Measurements from ENCODE around the gene PIAS1.

Gene PIAS1

GRCh38 chr15:68230157-68231100 is 176.3 kb downstream of the PIAS1 start:
- TF ChIP-seq, protein P1, sequence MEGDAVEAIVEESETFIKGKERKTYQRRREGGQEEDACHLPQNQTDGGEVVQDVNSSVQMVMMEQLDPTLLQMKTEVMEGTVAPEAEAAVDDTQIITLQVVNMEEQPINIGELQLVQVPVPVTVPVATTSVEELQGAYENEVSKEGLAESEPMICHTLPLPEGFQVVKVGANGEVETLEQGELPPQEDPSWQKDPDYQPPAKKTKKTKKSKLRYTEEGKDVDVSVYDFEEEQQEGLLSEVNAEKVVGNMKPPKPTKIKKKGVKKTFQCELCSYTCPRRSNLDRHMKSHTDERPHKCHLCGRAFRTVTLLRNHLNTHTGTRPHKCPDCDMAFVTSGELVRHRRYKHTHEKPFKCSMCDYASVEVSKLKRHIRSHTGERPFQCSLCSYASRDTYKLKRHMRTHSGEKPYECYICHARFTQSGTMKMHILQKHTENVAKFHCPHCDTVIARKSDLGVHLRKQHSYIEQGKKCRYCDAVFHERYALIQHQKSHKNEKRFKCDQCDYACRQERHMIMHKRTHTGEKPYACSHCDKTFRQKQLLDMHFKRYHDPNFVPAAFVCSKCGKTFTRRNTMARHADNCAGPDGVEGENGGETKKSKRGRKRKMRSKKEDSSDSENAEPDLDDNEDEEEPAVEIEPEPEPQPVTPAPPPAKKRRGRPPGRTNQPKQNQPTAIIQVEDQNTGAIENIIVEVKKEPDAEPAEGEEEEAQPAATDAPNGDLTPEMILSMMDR (IDR thresholded peaks at IDR 0.05): peak; percentile 17; the same call in 1 of the 2 replicates

- TF ChIP-seq, protein P1 (IDR thresholded peaks at IDR 0.05): no peak
Observed at GRCh38 chr15:68231102-68231818, 177.1 kb downstream of the PIAS1 start.

GRCh38 chr15:68232449-68232848 is 178.3 kb downstream of the PIAS1 start:
- TF ChIP-seq, protein P1 (IDR thresholded peaks at IDR 0.05): no peak

GRCh38 chr15:68232937-68233336 is 178.8 kb downstream of the PIAS1 start:
- TF ChIP-seq, protein P1 (IDR thresholded peaks at IDR 0.05): no peak

DNA sequence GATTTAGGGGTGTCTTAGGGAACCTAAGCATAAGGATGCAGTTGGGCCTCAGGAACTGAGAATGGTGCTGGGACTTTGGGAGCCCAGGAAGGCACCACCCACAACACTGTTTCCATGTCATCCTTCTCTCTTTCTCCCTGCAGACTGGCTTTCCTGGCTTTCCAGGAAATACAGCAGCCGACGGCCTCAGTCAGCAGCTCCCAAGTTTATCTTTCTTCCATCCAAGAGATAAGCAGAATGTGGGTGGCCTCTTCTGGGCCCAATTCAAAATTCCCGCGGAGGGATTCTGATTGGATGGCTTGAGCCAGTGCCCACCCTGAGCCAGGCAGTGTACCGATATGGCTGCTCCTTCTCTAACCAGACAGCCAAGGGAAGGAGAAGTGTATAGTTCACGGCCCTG is 179.9 kb downstream of the PIAS1 start:
- TF ChIP-seq, protein P1 (IDR thresholded peaks at IDR 0.05): no peak

DNA sequence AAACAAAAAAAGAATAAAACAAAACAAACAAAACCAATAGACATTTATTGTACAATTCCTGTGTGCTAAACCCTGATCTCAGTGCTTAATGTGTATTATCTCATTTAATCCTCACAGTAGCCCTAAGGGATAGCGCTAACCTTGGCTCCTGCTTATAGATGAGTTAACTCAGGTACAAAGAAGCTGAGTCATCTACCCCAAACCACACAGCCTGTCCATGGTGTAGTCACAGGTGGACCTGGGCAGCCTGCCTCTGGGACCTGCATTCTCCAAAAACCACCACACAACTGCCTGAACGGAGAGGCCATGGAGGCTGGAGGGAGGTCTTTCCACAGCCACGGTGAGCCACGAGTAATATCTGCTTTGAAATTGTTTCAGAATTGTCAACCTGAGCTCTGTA is 180.9 kb downstream of the PIAS1 start:
- TF ChIP-seq, protein P1 (IDR thresholded peaks at IDR 0.05): no peak

GRCh38 chr15:68239025-68239424 is 184.9 kb downstream of the PIAS1 start:
- TF ChIP-seq, protein P1 (IDR thresholded peaks at IDR 0.05): no peak
